HUES48 (cell line): Measurements from ENCODE around the gene TIAM1.

Experiments used
- H3K27ac ChIP-seq: one replicate; pipeline ENCODE4 v1.7.0; 2013; ENCODE audit warnings: low read depth, low read length, inconsistent platforms
- H3K27me3 ChIP-seq: 2 replicates; pipeline ENCODE4 v1.6.1; 2013; ENCODE audit warnings: mild to moderate bottlenecking, low read length; ENCODE audit not compliant: control insufficient read depth, insufficient read depth
- H3K36me3 ChIP-seq: 2 replicates; pipeline ENCODE4 v1.6.1; 2013; ENCODE audit warnings: low read length; ENCODE audit not compliant: control insufficient read depth, insufficient read depth
- H3K4me1 ChIP-seq: 2 replicates; pipeline ENCODE4 v1.6.1; 2013; ENCODE audit warnings: mild to moderate bottlenecking, low read length; ENCODE audit not compliant: control insufficient read depth, insufficient read depth
- H3K4me3 ChIP-seq: 2 replicates; pipeline ENCODE4 v1.5.1; 2013; ENCODE audit warnings: mild to moderate bottlenecking, low read depth, low read length
- H3K9ac ChIP-seq: 2 replicates; pipeline ENCODE4 v1.6.1; 2013; ENCODE audit warnings: mild to moderate bottlenecking, low read depth, low read length, moderate library complexity
- H3K9me3 ChIP-seq: 2 replicates; pipeline ENCODE4 v1.6.1; 2013; ENCODE audit warnings: low read length; ENCODE audit not compliant: control insufficient read depth, insufficient read depth

TIAM1 gene

GRCh38 chr21:31343680-31344480, at the start of gene TIAM1:
Gene TIAM1, minus strand, starts transcription at chr21:31344261. Its CDS starts 77,289 bp downstream, at chr21:31266972.
- H3K27me3 ChIP-seq = peaks cover 6% of the 10 kb centered on the region
- H3K4me1 ChIP-seq = peaks cover 31% of the 10 kb centered on the region
- peak within 1 kb of the TSS; percentile 78 for H3K4me3 ChIP-seq
- H3K9me3 ChIP-seq = no peaks in the 10 kb centered on the region
- no peaks in the 10 kb centered on the region for H3K36me3 ChIP-seq
- H3K9ac ChIP-seq = peak within 1 kb of the TSS; percentile 72
- peak within 1 kb of the TSS; percentile 76 for H3K27ac ChIP-seq

GRCh38 chr21:31387560-31388186, 43.6 kb upstream of the TIAM1 start:
- Histone ChIP-seq H3K27me3 (no peaks in the 10 kb centered on the region), H3K9me3 (no peaks in the 10 kb centered on the region)

GRCh38 chr21:31386006-31386405, 41.9 kb upstream of the TIAM1 start:
- Histone ChIP-seq H3K4me3 (no peak overlapping the region), H3K9ac (no peak overlapping the region), H3K4me1 (peaks cover 5% of the 10 kb centered on the region), H3K27ac (no peak overlapping the region), H3K36me3 (no peaks in the 10 kb centered on the region), H3K9me3 (no peaks in the 10 kb centered on the region), H3K27me3 (no peaks in the 10 kb centered on the region)

More at GRCh38 chr21:31387560-31388186, 43.6 kb upstream of the TIAM1 start:
- Histone ChIP-seq H3K27ac (no peak overlapping the region), H3K4me3 (no peak overlapping the region), H3K4me1 (peaks cover 5% of the 10 kb centered on the region), H3K9ac (no peak overlapping the region), H3K36me3 (no peaks in the 10 kb centered on the region)

- no peaks in the 10 kb centered on the region for H3K36me3 ChIP-seq
- peaks cover 5% of the 10 kb centered on the region for H3K4me1 ChIP-seq
- H3K4me3 ChIP-seq = no peak overlapping the region
- H3K9ac ChIP-seq = no peak overlapping the region
- no peaks in the 10 kb centered on the region for H3K9me3 ChIP-seq
- H3K27ac ChIP-seq = no peak overlapping the region
- H3K27me3 ChIP-seq = no peaks in the 10 kb centered on the region
These were observed 39.7 kb upstream of the TIAM1 start for GRCh38 chr21:31383770-31384169.

- no peaks in the 10 kb centered on the region for H3K36me3 ChIP-seq
- no peak overlapping the region for H3K4me3 ChIP-seq
- no peaks in the 10 kb centered on the region for H3K9me3 ChIP-seq
- H3K27me3 ChIP-seq = no peaks in the 10 kb centered on the region
- no peak overlapping the region for H3K9ac ChIP-seq
- H3K4me1 ChIP-seq = peaks cover 5% of the 10 kb centered on the region
- H3K27ac ChIP-seq = no peak overlapping the region
These were observed 38.0 kb upstream of the TIAM1 start for GRCh38 chr21:31382060-31382459.

- H3K9ac ChIP-seq = no peak overlapping the region
- H3K27me3 ChIP-seq = no peaks in the 10 kb centered on the region
- no peak overlapping the region for H3K27ac ChIP-seq
- H3K36me3 ChIP-seq = no peaks in the 10 kb centered on the region
- no peak overlapping the region for H3K4me3 ChIP-seq
- H3K4me1 ChIP-seq = no peaks in the 10 kb centered on the region
- no peaks in the 10 kb centered on the region for H3K9me3 ChIP-seq
These were observed 32.2 kb upstream of the TIAM1 start for GRCh38 chr21:31376301-31376700.

GRCh38 chr21:31374395-31374794, 30.3 kb upstream of the TIAM1 start:
- no peaks in the 10 kb centered on the region for H3K9me3 ChIP-seq
- H3K4me1 ChIP-seq = no peaks in the 10 kb centered on the region
- H3K9ac ChIP-seq = no peak overlapping the region
- no peak overlapping the region for H3K27ac ChIP-seq
- no peaks in the 10 kb centered on the region for H3K36me3 ChIP-seq
- H3K4me3 ChIP-seq = no peak overlapping the region
- no peaks in the 10 kb centered on the region for H3K27me3 ChIP-seq

- Histone ChIP-seq H3K27ac (no peak overlapping the region), H3K36me3 (no peaks in the 10 kb centered on the region), H3K4me1 (no peaks in the 10 kb centered on the region), H3K27me3 (no peaks in the 10 kb centered on the region), H3K9me3 (no peaks in the 10 kb centered on the region), H3K4me3 (no peak overlapping the region), H3K9ac (no peak overlapping the region)
These were observed 28.4 kb upstream of the TIAM1 start for GRCh38 chr21:31372471-31372765.

- Histone ChIP-seq H3K9me3 (no peaks in the 10 kb centered on the region), H3K36me3 (no peaks in the 10 kb centered on the region), H3K4me3 (no peak overlapping the region), H3K27me3 (no peaks in the 10 kb centered on the region), H3K4me1 (no peaks in the 10 kb centered on the region), H3K9ac (no peak overlapping the region), H3K27ac (no peak overlapping the region)
These were observed 27.8 kb upstream of the TIAM1 start for GRCh38 chr21:31371715-31372470.

- Histone ChIP-seq H3K27ac (no peak overlapping the region), H3K4me3 (no peak overlapping the region), H3K36me3 (no peaks in the 10 kb centered on the region), H3K9ac (no peak overlapping the region), H3K4me1 (no peaks in the 10 kb centered on the region), H3K9me3 (no peaks in the 10 kb centered on the region), H3K27me3 (no peaks in the 10 kb centered on the region)
These were observed 27.0 kb upstream of the TIAM1 start for GRCh38 chr21:31370893-31371544.
